Fibroblast of peridontal ligament (primary cell): ENCODE results near the gene BRSK2.

Experiments
- DNase-seq: peaks from one replicate; pipeline ENCODE4 v3.0.0-alpha.2; 2010; ENCODE audit errors: extremely low read depth

The BRSK2 gene

DNA sequence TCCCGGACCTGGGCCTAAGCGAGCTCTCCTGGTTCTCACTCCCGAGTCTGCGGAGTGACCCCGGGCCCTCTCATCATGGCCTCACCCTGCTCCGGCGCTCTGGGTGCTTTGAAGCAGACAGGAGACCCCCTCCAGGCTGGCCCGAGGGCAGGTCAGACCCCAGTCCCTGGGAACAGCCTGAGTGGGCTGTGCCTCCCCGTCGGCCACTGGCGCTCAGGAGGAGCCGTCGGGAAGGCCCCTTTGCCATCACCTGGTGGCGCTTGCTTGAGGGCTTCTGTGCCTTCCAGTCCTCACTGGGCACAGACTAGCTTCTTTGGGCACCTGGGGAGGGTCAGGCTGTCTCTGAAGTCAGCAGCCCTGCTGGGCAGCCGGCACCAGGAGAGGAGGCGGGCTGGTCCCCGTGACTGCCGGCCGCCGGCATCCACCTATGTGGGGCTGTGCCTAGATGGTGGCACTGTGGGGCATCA lies 6.7 kb downstream of the BRSK2 start:
- no peak for DNase-seq

DNA sequence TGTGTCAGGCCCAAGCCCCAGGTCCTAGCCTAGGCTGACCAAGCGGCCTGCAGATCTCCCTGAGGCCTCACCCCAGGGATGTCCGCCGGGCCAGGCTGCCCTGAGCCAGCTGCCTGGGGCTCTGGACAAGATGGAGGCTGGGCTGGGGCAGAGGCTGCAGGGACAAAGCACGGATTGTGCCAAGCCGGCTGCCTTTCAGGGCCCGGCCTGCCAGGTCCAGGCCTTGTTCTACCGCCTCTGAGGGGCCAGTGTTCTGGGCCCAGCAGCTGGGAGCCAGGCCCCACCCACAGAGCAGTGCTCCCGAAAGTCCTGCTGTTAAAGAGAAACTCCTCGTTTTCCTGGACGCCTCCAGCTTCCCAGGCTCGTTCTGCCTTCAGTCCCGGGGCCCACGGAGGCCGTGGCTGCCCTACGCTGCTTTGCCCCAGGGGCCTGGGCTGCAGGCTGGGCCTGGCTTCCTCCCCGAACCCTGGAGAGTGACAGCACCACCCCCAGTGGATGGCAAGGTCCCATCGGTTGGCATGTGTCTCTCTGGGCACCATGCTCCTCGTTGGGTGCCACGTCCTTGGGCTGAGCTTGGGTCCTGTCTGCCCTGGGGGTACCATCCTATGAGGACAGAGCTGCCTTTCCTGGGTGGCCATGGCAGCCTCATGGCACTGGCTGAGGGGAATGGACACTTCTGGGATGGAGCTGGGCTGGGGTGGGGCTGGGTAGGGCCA lies 7.6 kb downstream of the BRSK2 start:
- DNase-seq = no peak

GRCh38 chr11:1397862-1398527 lies 8.3 kb downstream of the BRSK2 start:
- no peak for DNase-seq

DNA sequence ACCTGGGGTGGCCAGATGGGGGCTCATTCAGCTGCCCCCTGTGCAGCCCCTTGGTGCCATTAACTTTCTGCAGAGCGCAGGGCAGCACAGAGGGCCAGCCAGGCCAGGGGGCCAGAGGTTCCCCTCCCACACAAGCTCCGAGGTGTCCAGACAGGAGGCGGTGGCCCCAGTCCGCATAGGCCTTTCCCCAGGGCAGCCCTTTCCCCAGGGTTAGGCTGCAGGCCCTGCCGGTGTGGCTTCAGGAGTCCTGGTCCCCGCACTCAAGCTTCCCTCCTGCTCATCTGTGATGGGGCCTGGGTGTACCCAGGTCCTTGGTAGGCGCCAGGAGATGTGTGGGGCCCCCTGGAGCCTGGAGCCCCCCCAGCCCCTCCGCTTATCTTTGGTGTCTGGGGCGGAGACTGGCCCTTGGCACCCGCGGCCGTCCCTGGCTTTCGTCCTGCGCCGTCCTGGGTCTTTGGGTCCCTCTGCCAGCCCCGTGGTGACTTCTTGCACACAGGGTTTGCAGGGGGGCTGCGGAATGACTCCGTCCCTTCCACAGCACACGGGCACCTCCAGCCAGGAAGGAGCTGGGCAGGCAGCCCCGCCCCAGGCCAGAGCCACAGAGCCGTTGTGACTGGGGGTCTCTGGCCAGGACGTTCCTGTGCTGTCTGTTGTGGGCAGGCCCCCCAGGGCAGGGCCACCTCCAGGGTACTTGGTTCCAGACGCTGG lies 8.9 kb downstream of the BRSK2 start:
- DNase-seq = no peak

DNA sequence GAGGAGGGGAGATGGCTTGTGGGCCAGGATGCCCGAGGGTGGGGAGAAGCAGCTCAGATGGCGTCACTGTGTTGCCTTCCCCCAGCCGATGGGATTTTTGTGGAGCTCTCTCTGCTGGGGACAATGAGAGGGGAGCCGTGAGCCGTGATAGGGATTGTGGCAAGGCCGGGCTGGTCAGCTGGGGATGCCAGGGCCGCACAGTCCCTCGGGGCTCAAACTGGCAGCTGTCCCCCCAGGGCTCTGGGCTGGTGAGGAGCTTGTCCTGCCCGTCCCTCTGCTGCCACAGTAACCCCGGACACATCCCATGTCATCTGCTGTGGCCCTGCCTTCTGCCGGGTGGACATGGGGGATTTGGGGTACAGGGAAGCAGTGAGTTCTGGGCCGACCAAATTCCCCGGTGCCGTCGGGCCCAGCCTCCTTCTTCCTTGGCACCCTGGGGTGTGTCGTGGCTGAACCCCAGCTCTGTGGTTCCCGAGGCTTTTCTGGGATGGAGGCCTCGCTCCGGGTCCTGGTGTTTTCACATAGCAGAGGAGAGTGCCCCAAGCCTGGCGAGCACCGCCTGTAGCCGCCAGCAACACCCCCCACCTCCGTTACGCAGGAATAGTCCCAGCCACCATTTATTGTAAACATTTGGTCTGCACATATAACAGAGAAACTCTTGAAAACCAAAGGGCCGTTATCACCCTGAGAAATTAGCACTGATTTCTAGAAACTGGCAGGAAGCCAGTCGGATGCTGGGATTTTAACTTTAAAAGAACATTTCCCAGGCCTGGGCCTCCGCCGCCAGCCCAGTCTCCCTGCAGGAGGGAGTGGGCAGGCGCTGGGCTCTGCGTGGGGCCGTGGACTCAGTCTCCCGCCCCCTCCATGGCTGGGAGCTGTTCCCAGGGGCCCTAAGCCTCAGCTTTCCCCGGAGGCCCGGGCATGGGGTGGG lies 9.9 kb downstream of the BRSK2 start:
- no peak for DNase-seq

GRCh38 chr11:1400317-1401170 lies 10.8 kb downstream of the BRSK2 start:
- no peak for DNase-seq

DNA sequence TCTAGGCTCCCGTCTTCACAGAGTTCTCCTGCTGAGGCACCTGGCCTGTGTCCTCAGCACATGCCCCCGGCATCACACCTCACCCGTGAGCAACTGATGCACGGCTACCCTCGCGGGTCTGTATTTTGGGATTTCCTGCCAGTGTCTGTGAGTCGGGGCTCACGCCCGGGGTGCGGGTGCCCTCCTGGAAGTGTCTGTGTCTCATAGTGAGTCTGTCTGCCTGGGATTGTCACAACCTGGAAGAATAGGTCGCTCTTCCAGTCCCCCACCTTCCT lies 11.4 kb downstream of the BRSK2 start:
- DNase-seq = no peak

GRCh38 chr11:1401656-1402221 lies 12.0 kb downstream of the BRSK2 start:
- DNase-seq = peak; percentile 45

GRCh38 chr11:1402355-1403077 lies 12.8 kb downstream of the BRSK2 start:
- DNase-seq = no peak

GRCh38 chr11:1403078-1403620 lies 13.4 kb downstream of the BRSK2 start:
- DNase-seq = no peak

DNA sequence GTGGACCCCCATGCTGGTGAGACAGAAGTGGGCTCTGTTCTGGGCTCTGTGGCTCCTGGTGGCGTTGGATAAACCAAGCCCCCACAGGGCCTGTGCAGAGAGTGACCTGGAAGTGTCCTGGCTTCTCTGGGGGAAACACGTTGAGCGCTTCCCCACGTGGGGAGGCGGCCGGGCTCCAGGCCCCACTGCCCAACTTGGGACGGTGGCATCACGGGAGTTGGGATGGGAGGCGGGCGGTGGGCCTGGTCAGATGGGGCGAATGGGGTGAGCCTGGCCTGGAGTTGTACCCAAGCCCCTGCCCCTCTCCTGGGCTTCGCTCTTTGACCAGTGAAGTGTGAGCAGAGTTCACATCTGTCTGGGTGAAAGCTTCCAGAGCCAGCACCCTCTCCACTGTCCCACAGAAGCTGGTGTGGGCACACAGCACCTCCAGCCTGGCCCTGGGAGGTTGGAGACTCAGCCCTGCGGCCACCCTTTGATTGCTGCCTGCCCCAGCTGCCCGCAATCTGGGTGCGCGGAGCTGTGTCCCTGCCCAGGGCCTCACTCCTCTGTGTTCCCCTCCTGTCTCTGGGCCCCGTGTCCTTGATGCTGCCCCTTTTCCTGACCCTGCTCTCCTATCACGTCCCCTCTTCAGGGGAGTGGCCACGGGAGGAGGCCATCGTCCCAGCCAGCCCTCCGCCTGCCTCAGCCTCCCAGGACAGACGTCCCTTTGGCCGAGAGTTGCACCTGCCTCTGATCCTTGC lies 14.2 kb downstream of the BRSK2 start:
- DNase-seq = no peak

DNA sequence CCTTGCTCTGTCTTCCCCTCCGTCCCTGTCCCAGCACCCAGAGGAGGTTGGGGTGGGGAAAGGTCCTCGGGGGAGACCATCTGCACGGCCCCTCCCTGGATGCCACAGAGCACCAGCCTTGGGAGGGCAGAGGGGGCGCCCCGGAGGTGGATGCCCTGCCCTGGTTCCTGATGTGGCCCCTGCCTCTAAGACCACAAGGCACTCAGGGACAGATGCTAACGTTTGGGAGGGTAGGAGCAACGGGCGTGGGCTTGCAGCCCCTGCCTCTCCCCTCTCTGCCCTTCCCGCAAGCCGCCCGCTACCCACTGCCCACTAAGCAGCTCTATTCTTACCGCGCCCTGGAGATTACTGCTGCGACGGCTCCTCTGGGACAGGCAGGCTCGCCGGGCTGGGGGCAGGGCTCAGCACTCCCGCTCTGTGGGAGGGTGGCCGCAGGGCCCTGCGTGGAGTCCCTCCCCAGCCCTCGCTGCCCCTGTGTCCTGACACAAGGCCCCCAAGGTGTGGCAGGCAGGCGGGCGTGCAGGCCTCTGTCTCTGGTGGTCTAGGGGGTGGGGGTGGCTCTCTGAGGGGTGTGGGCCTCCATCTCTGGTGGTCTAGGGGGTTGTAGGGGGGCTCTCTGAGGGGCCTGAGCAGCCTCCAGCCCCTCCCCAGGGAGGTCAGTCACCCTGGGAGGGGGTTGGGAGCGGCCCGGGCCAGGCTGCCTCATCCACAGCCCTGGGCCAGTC lies 14.9 kb downstream of the BRSK2 start:
- no peak for DNase-seq

GRCh38 chr11:1405186-1406020 lies 15.7 kb downstream of the BRSK2 start:
- DNase-seq = no peak

DNA sequence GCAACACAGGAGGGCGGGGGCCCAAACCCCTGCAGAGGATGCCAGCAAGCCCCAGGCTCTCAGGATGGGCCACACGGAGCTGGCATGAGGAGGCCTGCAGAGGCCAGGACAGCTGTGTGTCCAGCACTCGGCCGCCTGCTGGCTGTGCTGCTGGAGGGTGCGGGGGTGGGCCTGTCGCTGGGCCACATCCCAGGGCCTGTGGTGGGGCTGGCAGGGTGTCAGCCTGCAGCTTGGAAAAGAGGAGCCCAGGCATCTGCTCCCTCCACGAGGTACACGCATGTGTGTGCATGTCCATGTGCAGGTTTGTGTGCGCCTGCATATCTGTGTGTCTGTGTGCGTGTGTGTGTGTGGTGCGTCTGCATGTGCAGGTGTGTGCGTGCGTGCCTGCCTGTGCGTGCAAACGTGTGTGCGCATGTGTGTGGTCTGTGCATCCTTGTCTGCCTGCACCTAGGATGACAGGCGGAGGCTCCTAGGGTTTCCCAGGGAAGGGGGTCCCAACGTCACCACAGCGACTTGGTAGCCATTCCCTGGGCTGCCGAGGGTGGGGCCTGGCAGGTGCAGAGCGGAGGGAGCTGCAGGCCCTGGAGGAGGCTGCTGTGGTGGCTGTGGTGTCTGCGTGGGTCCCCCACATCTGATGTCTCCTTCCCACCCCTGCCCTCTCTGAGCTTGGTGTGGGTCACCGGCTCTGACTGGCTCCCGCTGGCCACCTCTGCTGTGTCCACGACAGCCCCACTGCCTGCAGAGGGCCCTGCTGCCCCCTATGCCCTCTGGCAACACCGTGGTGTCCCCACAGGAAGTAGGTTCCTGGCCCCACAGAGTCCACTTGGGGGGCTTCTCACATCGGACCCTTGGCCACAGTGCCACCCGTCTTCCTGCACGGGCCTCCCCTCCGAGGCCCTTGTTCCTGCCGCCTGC lies 17.1 kb downstream of the BRSK2 start:
- no peak for DNase-seq

GRCh38 chr11:1407668-1408067 lies 17.9 kb downstream of the BRSK2 start:
- no peak for DNase-seq

DNA sequence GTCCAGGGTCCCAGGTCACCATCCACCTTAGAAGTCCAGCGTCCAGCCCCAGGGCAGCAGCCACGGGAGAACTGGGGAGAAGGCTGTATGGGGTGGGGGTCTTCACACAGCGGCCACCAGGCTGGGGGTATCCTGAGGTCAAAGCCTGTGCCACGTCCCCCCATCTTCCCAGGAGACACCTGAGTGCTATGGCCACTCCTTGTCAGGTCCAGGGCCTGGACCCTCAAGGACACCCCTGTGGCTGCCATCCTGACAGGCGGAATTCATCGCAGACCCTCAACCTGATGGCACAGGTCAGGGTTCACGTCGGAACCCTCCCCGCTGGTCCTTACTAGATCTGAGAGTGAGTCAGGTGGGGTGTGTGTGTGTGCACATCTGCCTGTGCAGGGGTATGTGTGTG lies 18.6 kb downstream of the BRSK2 start:
- DNase-seq = no peak
